ENCODE measurements around the gene EEPD1. TPM values are rescaled to one million over a fixed set of nuclear protein-coding genes. Genes with fewer than 3 reads are reported as not detected.

The EEPD1 gene
- total RNA-seq, 1 experiment from 2014 or later, result 5.0 TPM

DNA sequence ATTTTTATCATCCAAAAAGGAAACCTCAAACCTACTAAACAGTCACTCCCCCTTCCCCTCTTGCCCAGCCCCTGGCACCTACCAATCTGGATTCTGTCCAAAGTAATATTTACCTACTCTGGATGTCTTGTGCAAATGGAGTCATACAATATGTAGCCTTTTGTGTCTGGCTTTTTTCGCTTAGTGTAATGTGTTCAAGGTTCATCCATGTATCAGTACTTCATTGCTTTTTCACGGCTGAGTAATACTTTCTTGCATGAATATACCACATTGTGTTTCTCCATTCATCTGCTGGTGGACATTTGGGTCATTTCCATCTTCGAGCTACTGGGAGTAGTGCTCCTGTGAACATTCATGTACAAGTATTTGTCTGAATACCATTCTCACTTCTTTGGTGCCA, 113.6 kb downstream of the EEPD1 start:
- H3K4ac ChIP-seq (ENCODE audit: low read depth, low read length), result no peak overlapping the region
- no peak overlapping the region for H4K8ac ChIP-seq (replicated peaks; ENCODE audit: insufficient read length, low read depth, low read length)
- H4K91ac ChIP-seq (ENCODE audit: insufficient read length, low read depth, low read length), result no peak overlapping the region
- H3K27ac Mint-ChIP-seq, result no peak overlapping the region; a peak in 1 of 7 replicates
- H2BK15ac ChIP-seq (ENCODE audit: low read depth, low read length), result no peak overlapping the region
- no peak overlapping the region for H2BK5ac ChIP-seq (ENCODE audit: insufficient read length, low read length)
- no peak overlapping the region for H3K56ac ChIP-seq (ENCODE audit: insufficient read length, low read depth, low read length)
- no peaks in the 10 kb centered on the region; a peak in 1 of 7 replicates for H3K36me3 Mint-ChIP-seq (ENCODE audit: insufficient read depth in 1 of 3, low read depth in 3 of 3)
- H3K4me3 Mint-ChIP-seq, result no peak overlapping the region
- no peak overlapping the region for H3T11ph ChIP-seq (ENCODE audit: low read length)
- TF ChIP-seq, protein P1, sequence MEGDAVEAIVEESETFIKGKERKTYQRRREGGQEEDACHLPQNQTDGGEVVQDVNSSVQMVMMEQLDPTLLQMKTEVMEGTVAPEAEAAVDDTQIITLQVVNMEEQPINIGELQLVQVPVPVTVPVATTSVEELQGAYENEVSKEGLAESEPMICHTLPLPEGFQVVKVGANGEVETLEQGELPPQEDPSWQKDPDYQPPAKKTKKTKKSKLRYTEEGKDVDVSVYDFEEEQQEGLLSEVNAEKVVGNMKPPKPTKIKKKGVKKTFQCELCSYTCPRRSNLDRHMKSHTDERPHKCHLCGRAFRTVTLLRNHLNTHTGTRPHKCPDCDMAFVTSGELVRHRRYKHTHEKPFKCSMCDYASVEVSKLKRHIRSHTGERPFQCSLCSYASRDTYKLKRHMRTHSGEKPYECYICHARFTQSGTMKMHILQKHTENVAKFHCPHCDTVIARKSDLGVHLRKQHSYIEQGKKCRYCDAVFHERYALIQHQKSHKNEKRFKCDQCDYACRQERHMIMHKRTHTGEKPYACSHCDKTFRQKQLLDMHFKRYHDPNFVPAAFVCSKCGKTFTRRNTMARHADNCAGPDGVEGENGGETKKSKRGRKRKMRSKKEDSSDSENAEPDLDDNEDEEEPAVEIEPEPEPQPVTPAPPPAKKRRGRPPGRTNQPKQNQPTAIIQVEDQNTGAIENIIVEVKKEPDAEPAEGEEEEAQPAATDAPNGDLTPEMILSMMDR (conservative IDR thresholded peaks at IDR 0.05), result no peak
- no peak overlapping the region for H4K5ac ChIP-seq (ENCODE audit: insufficient read length, low read depth, low read length)
- H2AFZ ChIP-seq (ENCODE audit: low read length), result no peak overlapping the region
- H3K23me2 ChIP-seq (ENCODE audit: insufficient read length, low read depth, low read length, poor library complexity, severe bottlenecking), result no peaks in the 10 kb centered on the region
- no peak overlapping the region for H2BK20ac ChIP-seq (ENCODE audit: low read depth, low read length, poor library complexity, severe bottlenecking)
- H2BK12ac ChIP-seq (ENCODE audit: insufficient read length, low read depth, low read length), result no peak overlapping the region
- no peaks in the 10 kb centered on the region for H4K20me1 ChIP-seq (ENCODE audit: control insufficient read depth, insufficient read depth, insufficient read length)
- no peak overlapping the region for H2AK5ac ChIP-seq (ENCODE audit: insufficient read length, low read length)
- no peaks in the 10 kb centered on the region for H3K79me2 ChIP-seq (ENCODE audit: insufficient read depth, low read length)
- no peak overlapping the region for H3K27ac ChIP-seq (ENCODE audit: insufficient read length, low read depth, low read length)
- peaks cover 3% of the 10 kb centered on the region; the same call in 1 of the 2 replicates for H3K4me1 ChIP-seq (ENCODE audit: insufficient read depth, low read length)
- DNase-seq, result no peak
- no peak overlapping the region for H2BK120ac ChIP-seq (ENCODE audit: low read depth, low read length, poor library complexity, severe bottlenecking)
- H3K14ac ChIP-seq (ENCODE audit: insufficient read depth, low read length), result no peak overlapping the region
- no peak overlapping the region for H3K9ac ChIP-seq (ENCODE audit: extremely low read depth, insufficient read length, low read length)
- WGBS (ENCODE audit: extremely low coverage, insufficient read length, low lambda C conversion rate), result no CpG with 5 or more reads among the region's 3 CpGs
- no peaks in the 10 kb centered on the region for H3K79me1 ChIP-seq (ENCODE audit: insufficient read depth, low read depth, low read length, poor library complexity, severe bottlenecking)
- no peaks in the 10 kb centered on the region for H3K27me3 ChIP-seq (ENCODE audit: insufficient read depth, low read length)
- no peaks in the 10 kb centered on the region for H3K9me3 Mint-ChIP-seq
- no peak overlapping the region for H3K4me2 ChIP-seq (ENCODE audit: insufficient read depth, insufficient read length, low read length)
- no peak overlapping the region for H3K18ac ChIP-seq (ENCODE audit: insufficient read length, low read depth, low read length)
- no peaks in the 10 kb centered on the region for H3K27me3 Mint-ChIP-seq (ENCODE audit: low read depth)
- peaks cover 3 to 4% of the 10 kb centered on the region in 2 experiments; a peak in 2 of 4 replicates for H3K4me1 Mint-ChIP-seq
- no peak overlapping the region for H3K23ac ChIP-seq (ENCODE audit: insufficient read length, low read depth, low read length)
- H3K9me3 ChIP-seq (ENCODE audit: control insufficient read depth, low read depth, low read length), result no peaks in the 10 kb centered on the region

Data from H9 (cell line).